Measurements from ENCODE around the gene IL23R. TPM values are rescaled to one million over a fixed set of nuclear protein-coding genes. Genes with fewer than 3 reads are reported as not detected.

Gene IL23R
- polyA plus RNA-seq, 2 donors, result 0.01 TPM; not detected in 1

DNA sequence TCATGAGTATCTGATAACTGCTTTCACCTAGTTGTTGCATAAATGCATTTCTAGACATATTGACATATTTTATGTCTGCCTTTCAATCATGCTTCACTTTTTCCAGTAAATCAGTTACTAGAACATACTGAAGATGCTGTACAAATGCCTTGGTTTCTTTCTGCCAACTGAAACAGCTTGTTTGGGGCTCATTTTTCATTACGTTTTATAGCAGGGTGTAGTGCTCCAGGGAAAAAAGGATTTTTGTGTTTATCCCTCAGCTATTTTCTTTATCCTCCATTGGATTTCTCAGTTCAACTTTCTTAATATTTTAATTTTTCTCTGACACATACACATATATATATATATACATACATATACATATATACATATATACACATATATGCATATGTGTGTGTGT lies 51.7 kb downstream of the IL23R start:
- no peak overlapping the region for H3K27ac ChIP-seq (ENCODE audit: low read depth in 2 of 2, low read length in 1 of 2)
- H3K27me3 ChIP-seq (ENCODE audit: control insufficient read depth in 1 of 2, insufficient read depth in 2 of 2, low read length in 2 of 2), result no peaks in the 10 kb centered on the region
- no peak overlapping the region for H3K4me3 ChIP-seq (ENCODE audit: low read depth in 1 of 2, low read length in 2 of 2)
- H3K4me1 ChIP-seq (ENCODE audit: control insufficient read depth in 2 of 2, insufficient read depth in 2 of 2, low read length in 1 of 2), result peaks cover 0 to 7% of the 10 kb centered on the region in 2 donors
- H3K9me3 ChIP-seq (ENCODE audit: control insufficient read depth in 2 of 2, insufficient read depth in 1 of 2, low read depth in 1 of 2, low read length in 1 of 2), result no peaks in the 10 kb centered on the region
- WGBS, 2 donors, result 53 to 75% methylated on average over 1 of the region's 1 CpG
- H3K36me3 ChIP-seq (ENCODE audit: control insufficient read depth in 2 of 2, insufficient read depth in 2 of 2, low read length in 1 of 2), result no peaks in the 10 kb centered on the region

DNA sequence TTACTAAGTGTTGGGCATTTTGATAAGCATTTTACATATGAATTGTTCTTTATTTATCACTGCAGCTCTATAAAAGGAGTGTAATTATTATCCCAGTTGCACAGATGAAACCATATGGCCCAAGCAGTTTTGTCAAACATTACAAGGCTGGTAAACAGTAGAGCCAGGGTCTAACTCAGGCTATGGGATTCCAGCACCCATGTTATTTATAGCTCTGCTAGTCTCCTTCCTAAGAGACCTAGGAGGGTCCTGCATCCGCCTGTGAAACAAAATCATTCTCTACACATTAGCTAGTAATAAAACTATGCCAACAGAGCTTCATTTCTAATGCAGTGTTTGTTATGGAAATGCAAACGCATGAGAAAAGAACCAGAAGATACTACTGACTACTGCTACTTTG lies 58.6 kb downstream of the IL23R start:
- Histone ChIP-seq H3K27ac (ENCODE audit: low read depth in 2 of 2, low read length in 1 of 2) (peak overlapping the region in 1 of 2 donors; percentile 33), H3K4me1 (ENCODE audit: control insufficient read depth in 2 of 2, insufficient read depth in 2 of 2, low read length in 1 of 2) (peaks cover 0 to 16% of the 10 kb centered on the region in 2 donors)
- WGBS, 2 donors, result 68 to 82% methylated on average over 2 of the region's 2 CpGs

DNA sequence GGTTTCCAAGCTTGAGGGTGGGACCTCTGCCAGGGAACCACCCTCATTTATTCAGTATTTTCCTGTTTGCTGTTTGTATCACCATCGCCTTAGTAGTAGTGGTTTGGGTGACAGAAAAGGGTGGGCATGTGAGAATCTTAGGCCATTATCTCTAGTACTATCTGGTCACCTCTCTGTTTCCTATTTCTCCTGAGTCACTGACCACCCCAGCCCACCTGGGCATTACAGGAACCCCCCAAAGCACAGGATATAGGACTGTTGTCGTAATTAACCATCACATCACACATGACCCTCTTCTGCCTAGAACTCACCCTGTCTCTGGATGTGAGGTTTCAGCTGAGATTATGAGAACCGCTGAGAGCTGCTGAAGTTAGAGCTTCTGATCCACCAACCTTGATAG lies 60.4 kb downstream of the IL23R start:
- Histone ChIP-seq H3K27me3 (ENCODE audit: control insufficient read depth in 1 of 2, insufficient read depth in 2 of 2, low read length in 2 of 2) (no peaks in the 10 kb centered on the region), H3K36me3 (ENCODE audit: control insufficient read depth in 2 of 2, insufficient read depth in 2 of 2, low read length in 1 of 2) (no peaks in the 10 kb centered on the region), H3K27ac (ENCODE audit: low read depth in 2 of 2, low read length in 1 of 2) (peak overlapping the region; percentile 67 to 87), H3K4me3 (ENCODE audit: low read depth in 1 of 2, low read length in 2 of 2) (no peak overlapping the region), H3K4me1 (ENCODE audit: control insufficient read depth in 2 of 2, insufficient read depth in 2 of 2, low read length in 1 of 2) (peaks cover 0 to 13% of the 10 kb centered on the region in 2 donors), H3K9me3 (ENCODE audit: control insufficient read depth in 2 of 2, insufficient read depth in 1 of 2, low read depth in 1 of 2, low read length in 1 of 2) (no peaks in the 10 kb centered on the region)
- WGBS, 2 donors, result 71 to 83% methylated on average over 3 of the region's 3 CpGs

More for the DNA sequence above, 58.6 kb downstream of the IL23R start:
- Histone ChIP-seq H3K9me3 (ENCODE audit: control insufficient read depth in 2 of 2, insufficient read depth in 1 of 2, low read depth in 1 of 2, low read length in 1 of 2) (no peaks in the 10 kb centered on the region), H3K36me3 (ENCODE audit: control insufficient read depth in 2 of 2, insufficient read depth in 2 of 2, low read length in 1 of 2) (no peaks in the 10 kb centered on the region), H3K4me3 (ENCODE audit: low read depth in 1 of 2, low read length in 2 of 2) (no peak overlapping the region), H3K27me3 (ENCODE audit: control insufficient read depth in 1 of 2, insufficient read depth in 2 of 2, low read length in 2 of 2) (no peaks in the 10 kb centered on the region)

DNA sequence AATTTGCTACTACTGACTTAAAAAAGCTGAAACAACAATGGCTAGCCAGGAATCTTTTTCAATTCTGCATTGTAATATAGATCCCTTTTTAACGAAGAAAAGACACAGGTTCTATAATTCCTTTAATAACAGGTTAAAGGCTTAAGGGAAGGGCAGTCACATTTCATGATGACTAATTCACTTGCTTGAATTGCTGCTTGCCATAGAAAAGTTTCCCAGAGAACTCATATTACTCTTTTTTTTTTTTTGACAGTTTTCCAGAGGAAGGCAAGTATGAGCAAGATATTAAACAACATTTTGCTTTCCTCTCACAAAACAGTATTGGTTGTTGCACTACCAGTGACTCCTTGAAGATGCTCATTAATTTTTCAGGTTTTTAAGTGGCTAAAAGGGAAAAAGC lies 60.9 kb downstream of the IL23R start:
- H3K27ac ChIP-seq (ENCODE audit: low read depth in 2 of 2, low read length in 1 of 2), result peak overlapping the region in 1 of 2 donors; percentile 87
- H3K4me1 ChIP-seq (ENCODE audit: control insufficient read depth in 2 of 2, insufficient read depth in 2 of 2, low read length in 1 of 2), result peaks cover 0 to 14% of the 10 kb centered on the region in 2 donors
- H3K4me3 ChIP-seq (ENCODE audit: low read depth in 1 of 2, low read length in 2 of 2), result no peak overlapping the region
- no peaks in the 10 kb centered on the region for H3K9me3 ChIP-seq (ENCODE audit: control insufficient read depth in 2 of 2, insufficient read depth in 1 of 2, low read depth in 1 of 2, low read length in 1 of 2)
- no peaks in the 10 kb centered on the region for H3K36me3 ChIP-seq (ENCODE audit: control insufficient read depth in 2 of 2, insufficient read depth in 2 of 2, low read length in 1 of 2)
- 47 to 70% methylated on average over 1 of the region's 1 CpG for WGBS, 2 donors
- H3K27me3 ChIP-seq (ENCODE audit: control insufficient read depth in 1 of 2, insufficient read depth in 2 of 2, low read length in 2 of 2), result no peaks in the 10 kb centered on the region

DNA sequence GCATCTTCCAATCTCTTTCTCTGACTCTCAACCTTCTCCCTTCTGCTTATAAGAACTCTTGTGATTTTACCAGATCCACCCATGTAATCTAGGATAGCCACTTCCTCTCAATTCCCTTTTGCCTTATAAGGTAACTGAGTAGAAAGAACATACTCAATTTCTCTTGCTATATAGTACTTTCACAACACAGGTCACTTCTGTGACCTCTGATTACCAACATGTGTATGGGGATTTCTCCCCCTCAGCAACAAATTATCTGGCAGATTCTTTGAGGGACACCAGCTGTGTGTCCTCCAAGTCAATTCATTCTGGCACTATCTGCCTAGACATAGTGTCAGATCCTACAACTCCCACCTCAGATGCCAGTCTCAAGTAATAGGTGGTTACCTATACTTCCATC lies 62.5 kb downstream of the IL23R start:
- H3K36me3 ChIP-seq (ENCODE audit: control insufficient read depth in 2 of 2, insufficient read depth in 2 of 2, low read length in 1 of 2), result no peaks in the 10 kb centered on the region
- no peaks in the 10 kb centered on the region for H3K27me3 ChIP-seq (ENCODE audit: control insufficient read depth in 1 of 2, insufficient read depth in 2 of 2, low read length in 2 of 2)
- no peak overlapping the region for H3K27ac ChIP-seq (ENCODE audit: low read depth in 2 of 2, low read length in 1 of 2)
- no peak overlapping the region for H3K4me3 ChIP-seq (ENCODE audit: low read depth in 1 of 2, low read length in 2 of 2)
- H3K4me1 ChIP-seq (ENCODE audit: control insufficient read depth in 2 of 2, insufficient read depth in 2 of 2, low read length in 1 of 2), result peaks cover 0 to 15% of the 10 kb centered on the region in 2 donors
- H3K9me3 ChIP-seq (ENCODE audit: control insufficient read depth in 2 of 2, insufficient read depth in 1 of 2, low read depth in 1 of 2, low read length in 1 of 2), result no peaks in the 10 kb centered on the region

DNA sequence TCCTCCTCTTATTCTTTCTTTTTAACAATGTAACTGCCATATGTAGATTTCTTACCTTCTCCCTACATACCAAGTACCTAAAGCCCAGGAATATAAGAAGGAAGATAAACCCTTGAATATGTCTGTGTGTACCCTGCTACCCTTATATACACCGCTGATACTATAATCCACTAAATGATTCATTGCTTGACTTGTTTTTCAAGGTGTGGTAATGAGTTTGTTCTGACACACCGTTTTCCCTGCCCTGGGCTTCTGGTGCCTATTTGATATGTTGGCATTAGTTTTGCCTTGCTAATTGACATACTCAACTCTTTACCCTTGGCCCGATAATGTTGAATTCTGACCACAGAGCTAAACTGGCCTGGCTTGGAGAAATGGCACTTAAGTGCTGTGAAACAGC lies 64.3 kb downstream of the IL23R start:
- H3K9me3 ChIP-seq (ENCODE audit: control insufficient read depth in 2 of 2, insufficient read depth in 1 of 2, low read depth in 1 of 2, low read length in 1 of 2), result no peaks in the 10 kb centered on the region

DNA sequence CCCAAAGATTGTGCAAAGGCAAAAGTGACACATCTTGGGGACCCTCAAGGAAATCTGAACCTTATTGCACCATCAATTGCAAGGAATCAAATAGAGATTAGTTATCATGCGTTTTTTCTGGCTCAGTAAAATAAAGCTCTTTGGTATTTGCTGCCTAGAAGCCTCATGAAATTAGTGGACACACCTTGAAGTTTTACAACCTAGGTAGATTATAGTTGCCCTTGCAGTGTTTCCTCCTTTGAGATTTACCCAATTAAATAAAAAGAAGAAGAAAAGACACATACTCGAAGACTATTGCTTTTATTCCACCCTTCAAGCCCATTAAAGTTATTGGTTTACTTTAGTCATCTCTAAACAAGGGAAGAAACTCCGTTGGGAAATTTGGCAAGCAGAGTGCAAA lies 70.0 kb downstream of the IL23R start:
- H3K27me3 ChIP-seq (ENCODE audit: control insufficient read depth in 1 of 2, insufficient read depth in 2 of 2, low read length in 2 of 2), result no peaks in the 10 kb centered on the region
- H3K4me3 ChIP-seq (ENCODE audit: low read depth in 1 of 2, low read length in 2 of 2), result no peak overlapping the region
- 40 to 45% methylated on average over 3 of the region's 3 CpGs for WGBS, 2 donors
- no peaks in the 10 kb centered on the region for H3K9me3 ChIP-seq (ENCODE audit: control insufficient read depth in 2 of 2, insufficient read depth in 1 of 2, low read depth in 1 of 2, low read length in 1 of 2)
- no peak overlapping the region for H3K27ac ChIP-seq (ENCODE audit: low read depth in 2 of 2, low read length in 1 of 2)
- H3K4me1 ChIP-seq (ENCODE audit: control insufficient read depth in 2 of 2, insufficient read depth in 2 of 2, low read length in 1 of 2), result peaks cover 0 to 2% of the 10 kb centered on the region in 2 donors
- H3K36me3 ChIP-seq (ENCODE audit: control insufficient read depth in 2 of 2, insufficient read depth in 2 of 2, low read length in 1 of 2), result no peaks in the 10 kb centered on the region

More for the DNA sequence above, 64.3 kb downstream of the IL23R start:
- H3K27ac ChIP-seq (ENCODE audit: low read depth in 2 of 2, low read length in 1 of 2), result peak overlapping the region; percentile 79 to 87
- no peaks in the 10 kb centered on the region for H3K27me3 ChIP-seq (ENCODE audit: control insufficient read depth in 1 of 2, insufficient read depth in 2 of 2, low read length in 2 of 2)
- 50 to 55% methylated on average over 3 of the region's 3 CpGs for WGBS, 2 donors
- no peaks in the 10 kb centered on the region for H3K36me3 ChIP-seq (ENCODE audit: control insufficient read depth in 2 of 2, insufficient read depth in 2 of 2, low read length in 1 of 2)
- H3K4me1 ChIP-seq (ENCODE audit: control insufficient read depth in 2 of 2, insufficient read depth in 2 of 2, low read length in 1 of 2), result peaks cover 0 to 15% of the 10 kb centered on the region in 2 donors
- no peak overlapping the region for H3K4me3 ChIP-seq (ENCODE audit: low read depth in 1 of 2, low read length in 2 of 2)

DNA sequence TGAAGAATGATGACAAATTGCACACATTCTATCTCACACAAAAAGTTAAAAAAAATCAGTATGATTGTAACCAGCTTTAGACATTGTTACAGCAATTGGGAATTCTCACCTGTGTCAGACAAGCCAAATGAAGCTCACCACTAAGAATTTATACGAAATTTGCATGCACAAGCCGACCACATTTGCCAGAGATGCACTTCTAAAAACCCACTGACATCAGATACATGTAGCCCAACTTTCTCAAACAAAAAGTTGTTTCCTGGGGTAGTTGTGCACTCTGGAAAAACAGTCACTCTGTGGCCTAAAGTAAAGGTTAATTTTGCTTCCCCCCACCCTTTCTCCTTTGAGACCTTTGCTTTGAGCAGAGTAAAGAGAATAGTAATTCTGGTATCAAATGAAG lies 73.5 kb downstream of the IL23R start:
- H3K27me3 ChIP-seq (ENCODE audit: control insufficient read depth in 1 of 2, insufficient read depth in 2 of 2, low read length in 2 of 2), result no peaks in the 10 kb centered on the region
- no peaks in the 10 kb centered on the region for H3K4me1 ChIP-seq (ENCODE audit: control insufficient read depth in 2 of 2, insufficient read depth in 2 of 2, low read length in 1 of 2)
- 64 to 92% methylated on average over 2 of the region's 2 CpGs for WGBS, 2 donors
- no peaks in the 10 kb centered on the region for H3K36me3 ChIP-seq (ENCODE audit: control insufficient read depth in 2 of 2, insufficient read depth in 2 of 2, low read length in 1 of 2)
- H3K4me3 ChIP-seq (ENCODE audit: low read depth in 1 of 2, low read length in 2 of 2), result no peak overlapping the region
- H3K27ac ChIP-seq (ENCODE audit: low read depth in 2 of 2, low read length in 1 of 2), result no peak overlapping the region
- no peaks in the 10 kb centered on the region for H3K9me3 ChIP-seq (ENCODE audit: control insufficient read depth in 2 of 2, insufficient read depth in 1 of 2, low read depth in 1 of 2, low read length in 1 of 2)

DNA sequence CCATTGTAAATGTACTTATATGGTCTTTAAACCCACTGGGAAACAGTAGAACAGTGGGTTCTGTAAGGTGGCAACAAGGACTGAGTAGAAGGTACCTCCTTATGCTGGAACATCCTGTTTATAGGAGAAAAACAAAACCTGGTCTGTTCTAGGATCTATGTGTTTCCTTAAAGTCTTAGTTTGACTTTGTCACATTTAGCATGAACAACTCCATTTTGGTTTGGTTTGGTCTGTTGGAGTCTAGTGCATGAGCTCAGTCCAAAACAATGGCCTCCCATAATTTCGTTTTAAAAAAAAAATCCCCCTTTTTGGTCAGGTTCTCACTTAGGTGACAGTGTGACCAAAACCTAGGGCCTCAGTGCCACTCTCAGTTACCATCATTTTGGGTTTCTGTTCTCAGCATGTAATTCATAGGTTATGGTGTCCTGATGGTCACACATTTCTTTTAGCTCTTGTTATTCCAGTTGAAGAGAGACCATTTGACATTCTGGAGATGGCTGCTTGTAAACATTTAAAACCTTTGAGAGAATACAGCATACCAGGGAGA lies 75.0 kb downstream of the IL23R start:
- no peaks in the 10 kb centered on the region for H3K27me3 ChIP-seq (ENCODE audit: control insufficient read depth in 1 of 2, insufficient read depth in 2 of 2, low read length in 2 of 2)
- H3K36me3 ChIP-seq (ENCODE audit: control insufficient read depth in 2 of 2, insufficient read depth in 2 of 2, low read length in 1 of 2), result no peaks in the 10 kb centered on the region
- no peak overlapping the region for H3K4me3 ChIP-seq (ENCODE audit: low read depth in 1 of 2, low read length in 2 of 2)
- H3K27ac ChIP-seq (ENCODE audit: low read depth in 2 of 2, low read length in 1 of 2), result no peak overlapping the region
- no peaks in the 10 kb centered on the region for H3K9me3 ChIP-seq (ENCODE audit: control insufficient read depth in 2 of 2, insufficient read depth in 1 of 2, low read depth in 1 of 2, low read length in 1 of 2)
- H3K4me1 ChIP-seq (ENCODE audit: control insufficient read depth in 2 of 2, insufficient read depth in 2 of 2, low read length in 1 of 2), result no peaks in the 10 kb centered on the region
- WGBS, 2 donors, result 57 to 74% methylated on average over 1 of the region's 1 CpG

DNA sequence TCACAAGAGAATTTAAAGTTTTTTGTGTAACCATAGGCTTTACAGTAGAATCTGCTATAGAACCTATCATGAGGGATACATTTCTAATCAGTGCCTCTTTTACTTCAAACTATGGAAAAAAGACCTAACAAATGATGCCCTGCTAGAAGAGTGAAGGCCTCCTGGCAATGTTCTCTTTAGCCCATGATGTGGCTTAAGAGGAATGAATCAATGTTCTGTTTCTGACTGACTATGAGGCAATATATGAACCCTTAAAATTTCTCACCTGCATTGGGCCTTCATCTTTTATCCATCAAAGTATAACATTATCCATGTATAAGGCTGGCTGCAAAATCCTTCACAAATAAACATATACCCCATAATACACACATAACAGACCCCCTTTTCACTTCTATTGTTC lies 75.8 kb downstream of the IL23R start:
- H3K4me3 ChIP-seq (ENCODE audit: low read depth in 1 of 2, low read length in 2 of 2), result no peak overlapping the region
- H3K4me1 ChIP-seq (ENCODE audit: control insufficient read depth in 2 of 2, insufficient read depth in 2 of 2, low read length in 1 of 2), result no peaks in the 10 kb centered on the region
- no peaks in the 10 kb centered on the region for H3K9me3 ChIP-seq (ENCODE audit: control insufficient read depth in 2 of 2, insufficient read depth in 1 of 2, low read depth in 1 of 2, low read length in 1 of 2)
- no peaks in the 10 kb centered on the region for H3K27me3 ChIP-seq (ENCODE audit: control insufficient read depth in 1 of 2, insufficient read depth in 2 of 2, low read length in 2 of 2)
- H3K36me3 ChIP-seq (ENCODE audit: control insufficient read depth in 2 of 2, insufficient read depth in 2 of 2, low read length in 1 of 2), result no peaks in the 10 kb centered on the region
- no peak overlapping the region for H3K27ac ChIP-seq (ENCODE audit: low read depth in 2 of 2, low read length in 1 of 2)

Measured in esophagus (tissue), 2 donors.